Keratinocyte (primary cell): ENCODE measurements around the gene PTBP3.

Experiments used
- CTCF ChIP-seq, 3 experiments: IDR thresholded peaks in 1 of 3; conservative IDR thresholded peaks in 1 of 3; optimal IDR thresholded peaks in 1 of 3; 2 replicates in 2 of 3; 3 replicates in 1 of 3; pipeline versions ENCODE3 to v1.5.1; 2011; ENCODE audit warnings: low read length in 3 of 3, mild to moderate bottlenecking in 3 of 3, moderate library complexity in 2 of 3, control low read depth in 1 of 3, inconsistent platforms in 1 of 3; ENCODE audit not compliant: insufficient read depth in 2 of 3; ENCODE audit errors: extremely low read depth in 1 of 3
- EZH2 ChIP-seq: IDR thresholded peaks from one replicate; pipeline ENCODE4 v1.6.1; 2012; ENCODE audit warnings: inconsistent platforms, mild to moderate bottlenecking, low read length, moderate library complexity

- TF ChIP-seq CTCF (optimal IDR thresholded peaks at IDR 0.05 in 1 of 3, IDR thresholded peaks at IDR 0.05 in 1 of 3, conservative IDR thresholded peaks at IDR 0.05 in 1 of 3; ENCODE audit: extremely low read depth in 1 of 3, insufficient read depth in 2 of 3, low read length in 3 of 3): no peak
- TF ChIP-seq EZH2: no peak
Observed at GRCh38 chr9:112380102-112380824, 46.8 kb upstream of the PTBP3 start, which contains the start of gene HSDL2.
